ENCODE measurements around the gene TSSK2.
A peak's percentile ranks its signal among the peaks of the same experiment; 100 is the strongest.
"Not testable (repeated sequence)": the region's sequence is repeated elsewhere in the genome, so short reads cannot be mapped to it uniquely, and the experiment has no call there.

Gene TSSK2

GRCh38 chr22:19130959-19131684, at the start of gene TSSK2:
TSS of gene TSSK2 (plus strand) at chr22:19131308. CDS start at chr22:19131400, 92 bp downstream.
- H3K27ac ChIP-seq, result no peak within 1 kb of the TSS

GRCh38 chr22:19081351-19081750, 49.8 kb upstream of the TSSK2 start:
- no peak overlapping the region for H3K27ac ChIP-seq
- TF ChIP-seq CTCF (conservative IDR thresholded peaks at IDR 0.05), result no peak

More at GRCh38 chr22:19130959-19131684, at the start of gene TSSK2:
- TF ChIP-seq CTCF (conservative IDR thresholded peaks at IDR 0.05), result no peak

GRCh38 chr22:19082101-19082500, 49.0 kb upstream of the TSSK2 start:
- H3K27ac ChIP-seq, result no peak overlapping the region
- TF ChIP-seq CTCF (conservative IDR thresholded peaks at IDR 0.05), result no peak

- H3K27ac ChIP-seq, result no peak overlapping the region
- TF ChIP-seq CTCF (conservative IDR thresholded peaks at IDR 0.05), result no peak
Measured at GRCh38 chr22:19082793-19083192, 48.3 kb upstream of the TSSK2 start.

GRCh38 chr22:19084126-19084525, 47.0 kb upstream of the TSSK2 start:
- not testable (repeated sequence) for H3K27ac ChIP-seq

DNA sequence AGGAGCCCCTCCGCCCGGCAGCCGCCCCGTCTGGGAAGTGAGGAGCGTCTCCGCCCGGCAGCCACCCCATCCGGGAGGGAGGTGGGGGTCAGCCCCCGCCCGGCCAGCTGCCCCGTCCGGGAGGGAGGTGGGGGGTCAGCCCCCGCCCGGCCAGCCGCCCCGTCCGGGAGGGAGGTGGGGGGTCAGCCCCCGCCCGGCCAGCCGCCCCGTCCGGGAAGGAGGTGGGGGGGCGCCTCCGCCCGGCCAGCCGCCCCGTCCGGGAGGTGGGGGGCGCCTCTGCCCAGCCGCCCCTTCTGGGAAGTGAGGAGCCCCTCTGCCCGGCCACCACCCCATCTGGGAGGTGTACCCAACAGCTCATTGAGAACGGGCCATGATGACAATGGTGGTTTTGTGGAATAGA, 46.5 kb upstream of the TSSK2 start:
- H3K27ac ChIP-seq, result not testable (repeated sequence)

DNA sequence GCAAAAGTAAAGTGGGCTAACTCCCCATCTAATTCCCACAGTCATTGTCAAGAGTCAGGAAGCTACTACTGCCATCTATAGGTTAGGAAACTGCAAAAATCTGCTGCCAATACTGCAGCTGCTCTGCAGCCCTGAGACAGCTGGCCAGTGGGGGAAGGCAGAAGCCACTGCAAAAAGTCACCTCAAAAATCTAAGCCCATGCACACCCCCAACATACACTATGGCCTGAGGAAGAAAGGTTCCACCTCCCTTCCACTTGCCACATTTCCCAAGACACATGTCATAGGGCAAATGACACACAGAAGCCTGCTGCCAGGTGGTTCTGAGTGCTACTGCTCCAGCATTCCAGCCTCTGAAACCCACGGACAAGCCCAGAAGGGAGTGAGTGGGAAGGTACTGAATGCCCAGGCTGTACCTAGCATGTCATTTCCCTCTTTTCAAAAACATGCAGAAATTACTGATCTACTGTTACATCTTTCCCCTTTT, 45.8 kb upstream of the TSSK2 start:
- H3K27ac ChIP-seq, result no peak overlapping the region

DNA sequence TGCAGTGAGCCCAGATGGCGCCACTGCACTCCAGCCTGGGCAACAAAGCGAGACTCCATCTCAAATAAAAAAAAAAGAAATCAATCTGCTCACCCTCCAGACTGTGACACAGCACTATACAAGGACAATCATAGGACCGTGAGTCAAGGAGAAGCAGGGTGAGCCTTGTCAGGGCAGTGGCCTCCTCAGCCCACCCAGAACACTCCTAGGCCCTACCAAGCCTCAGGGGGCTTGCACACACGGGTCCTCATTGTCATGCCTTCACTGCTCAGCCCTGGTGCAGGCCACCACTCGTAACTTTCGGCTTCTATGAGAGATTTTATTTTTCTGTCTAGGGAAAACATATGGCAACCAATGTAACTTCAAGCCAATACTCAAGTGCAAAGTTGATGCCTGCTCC, 44.7 kb upstream of the TSSK2 start:
- TF ChIP-seq CTCF (conservative IDR thresholded peaks at IDR 0.05), result 0 out of 2 replicates have a peak, but pooled peaks have one; percentile 6
- no peak overlapping the region for H3K27ac ChIP-seq

More for the DNA sequence above, 45.8 kb upstream of the TSSK2 start:
- peak; percentile 84 for TF ChIP-seq CTCF (conservative IDR thresholded peaks at IDR 0.05)

Data from VCaP (cell line).